ENCODE data around the gene CFAP299.

CFAP299 gene

DNA sequence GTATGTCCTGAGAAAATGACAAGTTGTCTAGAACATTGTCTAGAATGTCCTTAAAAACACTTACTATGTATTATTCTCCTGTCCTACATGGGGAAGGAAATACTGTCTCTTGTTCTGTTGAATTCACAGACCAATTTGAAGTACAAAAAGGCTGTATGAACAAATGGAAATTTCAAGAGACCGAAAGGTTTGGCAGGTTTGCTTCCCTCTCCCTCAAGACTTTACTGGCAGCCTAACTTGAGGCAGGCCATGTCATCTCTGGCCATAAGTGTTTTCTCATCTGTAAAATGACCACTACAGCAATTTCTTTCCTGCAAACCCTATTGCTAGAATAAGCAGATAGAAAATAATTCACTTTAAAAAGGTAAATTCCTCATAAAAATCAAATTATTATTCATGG is 503.8 kb downstream of the CFAP299 start:
- DNase-seq (ENCODE audit: low read depth), result no peak

DNA sequence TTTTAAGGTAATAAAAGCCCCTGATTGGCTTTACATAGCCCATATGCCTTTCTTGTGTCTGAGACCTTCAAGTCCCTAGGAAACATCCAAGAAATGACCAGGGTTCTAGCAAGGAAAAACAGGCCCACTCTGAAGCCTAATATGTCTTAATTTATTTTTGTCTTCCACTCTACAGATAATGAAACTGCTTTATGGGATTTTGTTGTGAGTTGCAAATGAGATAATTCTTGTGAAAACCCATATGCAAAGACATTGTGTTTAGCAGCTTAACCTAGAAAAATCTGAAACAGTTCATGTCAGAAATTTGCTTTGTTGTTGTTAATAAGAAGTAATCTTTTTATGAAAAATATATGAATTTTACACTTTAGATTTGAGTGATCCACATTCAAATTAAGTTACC is 504.3 kb downstream of the CFAP299 start:
- DNase-seq (ENCODE audit: low read depth), result no peak

DNA sequence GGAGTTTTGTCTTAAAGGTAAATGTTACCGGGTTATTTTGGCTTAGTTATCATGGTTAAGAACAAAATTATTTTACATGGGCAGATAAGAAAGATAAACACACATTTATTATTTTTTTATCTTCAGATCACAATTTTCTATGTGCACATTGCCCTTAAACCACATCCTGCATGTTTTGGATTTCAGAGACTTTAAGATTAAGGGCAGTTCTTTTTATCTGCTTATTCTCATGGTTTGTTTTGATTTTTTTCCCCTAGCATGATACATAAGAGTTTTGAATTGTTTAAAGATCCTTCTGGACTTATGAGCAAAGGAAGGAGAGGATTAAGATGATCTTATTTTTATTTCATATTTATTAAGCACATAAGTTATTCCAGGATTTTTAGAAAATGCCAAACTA is 504.9 kb downstream of the CFAP299 start:
- DNase-seq (ENCODE audit: low read depth), result no peak

DNA sequence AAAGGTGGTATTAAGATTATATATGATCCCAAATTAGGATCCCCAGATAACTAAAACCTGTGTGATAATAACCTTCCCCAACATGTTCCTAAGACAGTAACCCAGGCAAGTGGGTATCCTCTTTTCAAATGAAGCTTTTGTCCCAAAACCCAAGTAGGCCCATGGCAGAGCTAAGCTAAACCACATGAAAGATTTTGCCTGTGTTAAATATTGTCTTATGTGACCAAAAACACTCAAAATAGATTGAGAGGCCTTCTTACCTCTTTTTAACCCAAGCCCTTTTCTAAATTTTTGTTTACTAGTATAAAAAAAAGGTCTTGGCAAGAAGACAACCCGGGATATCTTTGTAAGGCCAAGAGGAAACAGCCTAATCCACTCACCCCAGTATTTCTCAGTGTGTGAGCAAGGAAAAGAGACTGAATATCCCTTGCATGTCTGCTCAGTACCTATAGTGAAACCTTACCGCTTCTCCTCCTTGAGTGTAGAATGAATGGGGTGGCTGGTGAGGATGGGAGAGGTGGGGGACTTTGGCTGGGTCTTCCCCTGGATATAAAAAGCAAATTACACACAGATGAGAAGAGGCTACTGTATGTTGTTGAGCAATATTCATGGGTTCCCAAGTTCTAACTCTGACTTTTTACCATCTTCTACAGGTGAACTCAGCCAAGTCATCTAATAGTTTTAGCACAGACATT is 506.2 kb downstream of the CFAP299 start:
- DNase-seq (ENCODE audit: low read depth), result no peak

DNA sequence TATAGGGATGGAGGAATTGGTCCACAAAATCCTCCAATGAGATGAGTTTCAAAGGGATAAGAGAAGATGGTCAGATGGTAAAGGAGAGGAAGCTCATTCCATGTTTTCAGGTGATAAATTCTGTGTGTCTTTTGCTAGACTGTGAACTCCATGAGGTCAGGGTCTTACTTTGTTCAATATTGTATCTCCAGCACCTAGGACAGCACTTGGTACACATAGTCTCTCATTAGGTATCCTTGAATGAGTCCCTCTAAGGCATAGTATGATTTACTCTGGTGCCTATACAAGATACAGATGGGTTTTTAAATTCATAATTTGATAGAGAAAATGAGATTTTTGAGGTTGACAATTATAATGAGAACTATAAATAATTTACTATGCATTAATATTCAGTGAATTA is 510.7 kb downstream of the CFAP299 start:
- DNase-seq (ENCODE audit: low read depth), result no peak

DNA sequence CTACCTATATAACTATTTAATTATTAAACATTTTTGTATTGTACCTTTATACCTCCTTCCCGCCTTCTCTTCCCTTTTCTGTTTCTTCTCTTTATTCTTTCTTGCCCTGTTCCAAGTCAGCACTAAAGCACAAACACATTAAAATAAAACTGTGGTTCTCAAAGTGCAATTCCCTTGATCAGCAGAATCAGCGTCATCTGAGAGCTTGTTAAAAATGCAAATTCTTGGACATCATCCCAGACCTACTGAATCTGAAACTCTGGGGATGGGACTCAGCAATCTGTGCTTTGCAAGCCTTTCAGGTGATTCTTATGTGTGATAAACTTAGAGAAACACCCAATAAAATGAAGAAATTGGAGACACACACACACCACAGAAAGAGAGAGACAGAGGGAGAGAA is 516.5 kb downstream of the CFAP299 start:
- DNase-seq (ENCODE audit: low read depth), result no peak

DNA sequence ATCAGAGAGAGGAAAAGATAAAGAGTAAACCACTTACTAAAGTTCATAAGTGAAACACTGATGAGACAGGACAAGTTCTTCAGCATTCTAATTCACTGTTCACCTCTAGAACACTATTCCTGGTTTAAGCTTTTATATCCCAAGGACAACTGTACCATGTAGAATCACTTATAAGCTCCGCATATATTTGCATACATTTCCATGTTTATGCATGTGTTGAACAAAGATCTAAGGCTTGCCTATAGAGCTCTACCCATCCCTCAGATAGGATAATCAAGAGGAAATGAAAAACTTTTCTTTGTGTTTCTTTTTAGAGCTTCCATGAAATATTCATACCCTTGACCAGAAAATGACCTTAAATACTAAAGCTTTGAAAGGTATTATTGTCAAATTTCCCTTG is 538.0 kb downstream of the CFAP299 start:
- DNase-seq (ENCODE audit: low read depth), result no peak

DNA sequence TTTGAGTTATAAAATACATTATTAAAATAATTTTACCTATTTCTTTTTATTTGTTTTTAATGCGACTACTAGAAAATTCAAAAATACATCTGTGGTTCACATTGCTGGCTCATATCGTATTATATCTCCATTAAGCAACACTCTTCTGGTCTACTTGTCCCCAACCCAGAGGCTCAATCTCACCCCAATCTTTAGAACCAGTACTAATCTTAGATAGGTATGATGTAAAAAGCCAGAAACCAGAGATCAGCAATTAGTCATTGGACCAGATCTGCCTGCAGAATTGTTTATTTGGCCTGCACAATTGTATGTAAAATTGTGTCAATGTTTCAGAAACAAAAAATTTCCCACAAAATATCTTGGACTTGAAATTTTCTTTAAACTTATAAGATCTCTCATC is 539.4 kb downstream of the CFAP299 start:
- DNase-seq (ENCODE audit: low read depth), result no peak

DNA sequence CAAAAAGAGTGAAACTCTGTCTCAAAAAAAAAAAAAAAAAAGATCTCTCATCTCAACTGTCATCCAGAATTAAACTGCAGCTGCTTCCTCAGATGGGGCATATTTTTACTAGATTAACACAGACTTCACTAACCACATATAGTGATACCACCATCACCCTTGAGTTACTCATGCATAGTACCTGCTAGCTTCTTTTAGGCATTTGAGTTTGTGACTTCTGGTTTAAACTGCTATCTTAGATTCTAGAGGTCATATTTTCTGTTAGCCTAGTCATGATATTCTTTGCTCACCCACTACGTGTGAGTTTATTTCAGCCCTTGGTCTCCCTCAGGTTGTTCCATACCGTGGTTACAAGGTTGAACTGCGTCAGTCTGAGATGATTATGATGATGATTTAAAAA is 540.1 kb downstream of the CFAP299 start:
- DNase-seq (ENCODE audit: low read depth), result no peak

DNA sequence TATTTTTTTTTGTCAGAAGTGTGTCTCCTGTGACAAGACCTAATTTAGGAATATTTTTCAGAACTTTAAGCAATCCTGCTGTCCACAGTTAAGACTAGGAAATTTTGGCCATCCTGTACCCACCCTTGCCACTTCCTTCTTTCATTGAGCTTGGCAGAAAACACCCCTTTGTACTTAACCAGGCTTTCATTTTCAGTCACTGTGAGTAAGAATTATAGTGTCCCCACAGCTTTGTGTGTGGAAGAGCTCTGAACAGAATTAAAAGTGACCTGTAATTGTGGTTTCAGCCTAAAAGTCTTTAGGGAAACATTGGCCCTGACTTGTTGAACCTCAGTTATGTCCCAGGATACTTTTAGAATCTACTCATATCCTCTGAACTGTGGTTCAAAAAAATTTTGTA is 541.3 kb downstream of the CFAP299 start:
- DNase-seq (ENCODE audit: low read depth), result no peak

DNA sequence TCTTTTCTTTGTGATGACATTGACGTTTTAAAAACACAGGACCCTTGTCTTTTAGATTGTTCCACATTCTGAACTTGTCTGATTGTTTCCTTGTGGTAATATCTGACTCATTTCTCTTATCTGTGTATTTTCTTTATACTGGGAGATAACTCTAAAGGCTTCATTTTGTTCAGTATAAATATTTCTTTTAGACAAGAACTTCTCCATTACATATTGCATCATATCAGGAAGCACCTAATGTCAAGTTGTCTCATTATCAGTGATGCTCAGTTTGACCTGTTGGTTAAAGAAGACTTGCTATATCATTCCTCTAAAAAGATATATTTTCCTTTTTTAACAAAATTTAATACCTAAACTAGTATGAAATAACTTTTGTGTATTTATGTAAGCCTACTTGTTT is 542.7 kb downstream of the CFAP299 start:
- no peak for DNase-seq (ENCODE audit: low read depth)

DNA sequence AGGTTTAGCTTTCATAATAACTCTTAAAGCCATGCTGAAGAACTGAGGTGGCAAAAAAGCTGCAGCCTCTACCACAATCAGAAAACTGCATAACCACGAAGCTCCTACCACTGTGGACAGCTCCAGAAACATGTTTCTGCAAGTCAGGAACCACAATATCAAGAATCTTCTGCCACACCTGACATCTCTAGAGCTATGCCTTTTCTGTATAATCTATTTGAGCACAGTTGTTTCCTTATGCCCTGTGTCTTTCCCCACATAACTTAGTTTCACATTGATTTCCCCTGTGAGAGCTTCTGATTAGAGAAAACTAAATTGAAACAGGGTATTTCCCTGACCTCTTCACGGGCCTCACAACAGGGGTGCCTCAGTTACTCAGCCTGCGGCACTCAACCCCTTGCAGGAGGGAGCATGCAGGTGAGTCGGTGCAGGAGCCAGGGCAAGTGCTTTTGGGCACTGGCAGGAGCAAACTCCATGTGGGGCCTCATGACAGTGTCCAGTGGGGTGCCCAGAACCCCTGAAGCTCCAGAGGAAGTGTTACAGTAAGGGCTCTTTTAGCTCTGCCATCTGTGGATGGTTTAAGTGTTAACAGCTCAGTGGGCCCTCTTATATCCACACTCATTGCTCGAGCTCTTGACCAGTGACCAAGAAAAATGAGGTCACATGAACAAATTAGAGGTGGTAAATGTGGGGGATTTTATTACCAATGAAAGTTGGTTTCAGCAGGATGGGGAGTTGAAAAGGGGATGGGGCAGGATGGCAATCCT is 562.2 kb downstream of the CFAP299 start:
- no peak for DNase-seq (ENCODE audit: low read depth)

DNA sequence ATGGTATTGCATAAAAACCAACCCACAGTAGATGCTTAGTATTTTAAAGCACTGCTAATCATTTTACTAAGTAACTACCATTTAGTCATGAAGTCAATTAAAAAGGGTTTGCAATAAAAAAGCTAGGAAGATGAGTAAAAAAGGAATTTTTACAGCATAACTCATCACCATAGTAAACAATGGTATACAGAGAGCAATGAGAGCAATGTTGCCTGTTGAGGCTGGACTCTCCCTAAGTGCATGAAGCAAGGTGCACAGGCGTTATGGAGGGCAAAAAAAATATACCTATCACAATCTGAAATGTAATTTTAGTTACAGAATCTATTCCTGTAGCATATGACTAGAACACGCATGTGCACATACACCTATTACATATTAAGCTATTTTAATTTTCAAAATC is 565.4 kb downstream of the CFAP299 start:
- no peak for DNase-seq (ENCODE audit: low read depth)

DNA sequence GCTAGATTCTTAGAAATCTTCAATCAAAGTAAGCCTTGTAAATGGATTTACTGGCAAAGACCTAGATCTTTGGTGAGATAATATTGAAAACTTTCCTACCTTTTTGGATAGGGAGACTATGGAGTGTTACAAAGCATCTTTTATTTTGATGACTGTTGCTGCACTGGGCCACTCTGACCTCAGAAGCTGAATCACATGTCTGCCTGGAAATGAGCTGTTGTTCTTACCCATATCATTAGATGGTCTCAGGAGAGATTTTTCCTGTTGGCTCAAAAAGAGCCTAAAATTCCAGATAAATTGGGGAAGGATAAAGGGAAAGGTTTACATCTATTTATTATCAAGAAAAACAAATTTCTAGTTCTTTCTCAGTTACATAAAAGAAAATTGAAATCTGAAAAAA is 567.5 kb downstream of the CFAP299 start:
- no peak for DNase-seq (ENCODE audit: low read depth)

DNA sequence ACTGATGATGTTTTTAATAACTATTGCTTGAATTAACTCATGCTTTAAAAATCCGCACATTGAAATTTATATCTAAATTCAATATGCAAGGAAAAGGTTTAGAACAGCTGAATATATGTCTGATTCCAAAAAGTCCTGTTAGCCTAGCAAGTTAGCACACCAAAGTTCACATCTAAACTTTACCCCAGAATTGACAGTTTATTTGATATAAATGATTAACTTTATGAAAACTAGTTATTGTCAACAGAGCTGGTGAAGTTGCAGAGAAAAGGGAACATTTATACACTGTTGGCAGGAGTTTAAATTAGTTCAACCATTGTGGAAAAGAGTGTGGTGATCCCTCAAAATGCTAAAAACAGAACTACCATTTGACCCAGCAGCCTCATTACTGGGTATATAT is 574.4 kb downstream of the CFAP299 start:
- DNase-seq (ENCODE audit: low read depth), result no peak

DNA sequence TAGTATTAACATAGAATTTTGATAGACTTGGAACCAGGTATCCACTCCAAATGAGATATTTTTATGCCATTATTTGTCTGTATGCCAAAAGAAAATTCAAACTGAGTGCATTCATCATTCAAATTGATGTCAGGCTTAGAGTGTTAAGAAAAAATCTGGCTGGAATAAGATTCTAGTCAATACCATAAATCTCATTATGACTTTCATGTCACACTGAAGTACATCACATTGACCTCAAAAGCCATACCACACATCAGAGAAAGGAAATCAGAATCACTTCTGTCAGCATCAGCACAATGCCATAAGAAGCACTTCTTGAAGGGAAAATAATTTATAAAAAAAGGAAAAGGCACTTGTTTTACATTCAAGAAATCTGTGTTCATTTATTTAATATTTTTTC is 575.9 kb downstream of the CFAP299 start:
- no peak for DNase-seq (ENCODE audit: low read depth)

DNA sequence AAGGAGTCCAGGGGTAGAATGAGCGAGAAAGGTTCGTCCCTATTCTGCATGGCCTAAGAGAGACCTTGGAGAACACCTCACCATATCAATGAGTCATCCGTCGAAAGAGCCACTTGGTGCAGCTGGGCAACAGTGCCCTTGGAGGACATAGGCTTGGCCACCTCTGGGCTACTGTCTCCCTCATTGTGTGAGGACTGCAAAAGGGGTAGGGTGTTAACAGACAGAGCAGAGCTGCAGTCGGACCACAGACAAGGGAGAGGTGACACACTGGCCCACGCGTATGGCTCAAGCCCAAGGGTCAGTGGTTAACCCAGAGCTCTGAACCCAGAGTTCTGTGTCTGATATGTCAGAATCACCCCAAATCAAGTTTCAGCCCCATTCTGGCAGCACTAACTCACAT is 576.8 kb downstream of the CFAP299 start:
- no peak for DNase-seq (ENCODE audit: low read depth)

DNA sequence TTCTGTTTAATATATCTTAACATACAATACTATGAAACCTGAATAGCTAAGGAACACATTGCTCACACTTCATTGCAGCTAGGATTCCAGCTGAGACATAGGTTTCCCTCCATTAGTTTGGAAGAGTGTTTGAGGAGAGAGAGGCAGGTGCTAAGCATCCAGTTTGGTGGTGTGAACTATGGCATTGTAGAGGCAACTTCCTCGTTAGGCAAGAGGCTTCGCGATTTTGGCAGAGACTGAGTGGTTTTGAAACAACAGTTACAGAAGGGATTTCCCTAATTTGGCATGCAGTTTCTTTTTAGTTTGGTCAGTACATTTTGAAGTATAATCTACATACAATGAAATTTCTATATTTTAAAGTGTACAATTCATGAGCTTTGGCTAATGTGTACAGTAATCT is 577.9 kb downstream of the CFAP299 start:
- peak; percentile 17 for DNase-seq (ENCODE audit: low read depth)

DNA sequence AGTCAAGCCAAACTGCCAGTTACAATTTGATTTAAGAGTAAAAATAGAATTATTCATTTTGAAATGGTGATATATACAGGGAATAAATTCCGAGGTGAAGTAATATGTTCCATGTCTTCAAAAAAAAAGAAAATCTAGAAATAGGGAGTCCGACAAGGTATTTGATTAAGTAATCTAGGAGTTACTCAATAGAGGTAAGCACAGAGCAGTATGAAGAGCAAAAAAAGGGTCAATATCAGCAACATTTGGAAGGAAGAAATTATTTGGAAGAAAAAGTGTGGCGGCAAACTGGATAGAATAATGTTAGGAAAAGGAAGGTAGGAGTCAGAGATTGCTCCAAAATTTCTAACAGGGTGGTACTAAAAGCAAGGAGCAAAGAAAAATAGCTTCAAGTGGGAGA is 581.2 kb downstream of the CFAP299 start:
- no peak for DNase-seq (ENCODE audit: low read depth)

DNA sequence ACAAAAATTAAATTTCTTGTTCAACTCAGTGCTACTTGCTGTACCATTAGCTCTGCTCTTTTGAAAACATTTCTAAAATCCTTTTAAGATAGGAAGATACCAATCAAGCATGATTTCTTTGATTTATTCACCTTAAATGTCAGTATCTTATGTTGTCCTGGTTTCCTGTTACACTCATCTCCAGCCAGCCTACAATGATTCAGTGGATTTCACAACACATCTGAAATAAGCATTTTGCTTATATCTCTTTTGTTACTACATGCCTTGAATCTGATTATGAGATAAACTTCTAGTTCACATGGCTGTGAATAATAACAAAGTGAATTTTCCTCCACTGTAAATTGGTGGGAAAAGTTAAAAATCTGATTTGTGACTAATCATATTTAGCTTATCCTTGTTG is 582.5 kb downstream of the CFAP299 start:
- DNase-seq (ENCODE audit: low read depth), result peak; percentile 3

DNA sequence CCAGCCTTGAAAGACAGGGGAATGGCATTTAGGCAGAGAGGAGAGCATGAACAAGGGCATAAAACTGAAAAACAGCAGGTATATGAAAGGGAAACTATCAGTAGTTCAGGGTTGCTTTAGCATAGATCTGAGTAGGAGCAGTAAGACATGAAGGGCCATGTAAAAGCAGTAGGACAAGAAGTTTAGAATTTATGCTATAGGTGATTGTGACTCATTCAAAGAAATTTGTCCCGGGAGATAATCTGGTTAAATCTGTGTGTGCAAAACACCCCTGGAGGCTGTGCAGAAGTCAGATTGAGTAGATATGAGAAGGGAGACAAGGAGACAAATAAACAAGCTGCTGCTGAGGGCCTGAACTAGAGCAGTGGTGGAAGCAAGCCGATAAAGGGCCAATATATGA is 585.9 kb downstream of the CFAP299 start:
- DNase-seq (ENCODE audit: low read depth), result no peak

DNA sequence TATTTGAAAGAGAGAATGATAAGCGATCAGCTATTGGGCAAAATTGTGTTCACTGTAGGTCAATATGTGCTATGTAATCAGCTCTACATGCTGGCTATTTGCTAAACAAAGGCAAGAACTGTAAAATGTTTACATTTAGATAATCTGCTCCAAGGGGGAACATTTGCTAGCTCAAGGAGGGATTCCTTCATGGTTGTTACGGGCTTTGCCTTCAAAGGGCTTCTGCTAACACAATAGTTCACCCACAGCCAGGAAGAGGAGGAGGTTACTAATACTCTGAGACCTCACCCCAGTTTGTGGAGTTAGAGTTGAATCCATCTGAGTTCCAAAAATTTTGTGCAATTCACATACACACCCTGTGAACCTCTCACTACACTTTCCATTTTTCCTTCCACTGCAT is 587.4 kb downstream of the CFAP299 start:
- DNase-seq (ENCODE audit: low read depth), result no peak

DNA sequence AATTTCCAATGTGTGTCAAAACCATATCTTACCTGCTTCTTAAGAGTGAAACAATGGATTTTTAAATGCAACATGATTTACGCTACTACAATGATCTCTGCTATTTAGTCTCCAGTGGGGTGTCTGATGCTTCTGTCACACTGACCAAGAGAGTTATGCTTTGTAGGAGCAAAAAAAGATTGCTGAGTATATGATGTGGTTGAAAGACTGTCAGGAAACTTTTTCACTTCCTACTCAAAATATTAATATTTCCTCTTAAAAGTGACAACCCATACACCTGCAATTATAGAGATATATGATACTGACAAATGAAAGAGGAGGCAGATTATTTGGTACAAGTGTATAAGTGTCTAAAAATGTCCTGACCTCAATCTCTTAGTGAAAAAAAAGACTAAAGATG is 589.8 kb downstream of the CFAP299 start:
- no peak for DNase-seq (ENCODE audit: low read depth)

DNA sequence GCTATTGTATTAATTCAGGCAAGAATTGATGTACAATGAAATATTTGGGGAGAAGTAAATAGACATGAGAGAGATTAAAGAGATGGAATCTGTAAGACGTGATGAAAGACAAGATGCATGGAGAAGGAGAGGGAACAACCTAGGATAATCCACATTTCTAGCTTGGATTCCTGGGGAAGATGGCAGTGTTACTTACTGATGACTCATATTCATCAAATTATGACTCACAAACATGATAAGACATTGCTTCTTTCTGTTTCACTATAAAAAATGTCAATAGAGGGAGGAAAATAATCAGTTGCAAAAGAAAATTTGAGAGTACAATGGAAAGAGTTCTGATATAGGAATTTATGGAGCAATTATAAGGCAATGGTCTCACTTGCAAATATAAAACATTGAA is 590.9 kb downstream of the CFAP299 start:
- DNase-seq (ENCODE audit: low read depth), result no peak

Measured in fibroblast of gingiva (primary cell).